SK-N-MC (cell line): ENCODE measurements around the gene CREB3L4.

Experiments
- EZH2 ChIP-seq: fragments of 200-600 bp; sonication (generic); IDR thresholded peaks from one replicate; pipeline ENCODE4 v1.6.1; 2017; ENCODE audit warnings: antibody characterized with exemption
- FOXP2 ChIP-seq: optimal IDR thresholded peaks from 2 replicates; pipeline ENCODE3; 2011; ENCODE audit warnings: mild to moderate bottlenecking, moderate library complexity; ENCODE audit not compliant: insufficient read depth; ENCODE audit errors: extremely low read length, control extremely low read depth
- POLR2AphosphoS5 ChIP-seq: IDR thresholded peaks from 2 replicates; pipeline ENCODE4 v1.6.1; 2012; ENCODE audit warnings: mild to moderate bottlenecking, low read depth, low read length, borderline replicate concordance

- TF ChIP-seq POLR2AphosphoS5 (peak; percentile 61; the same call in 1 of the 2 replicates), EZH2 (no peak), FOXP2 (no peak)
Measured at GRCh38 chr1:153963030-153963849, 4.5 kb upstream of the CREB3L4 start, which contains the start of gene SLC39A1.
